ENCODE results near the gene HOATZ. TPM values are rescaled to one million over a fixed set of nuclear protein-coding genes. Genes with fewer than 3 reads are reported as not detected.

HOATZ gene
- polyA plus RNA-seq, 1 donor from 2014 or later: not detected

- Mint-ChIP-seq H3K27me3 (peaks cover 25% of the 10 kb centered on the region), H3K27ac (no peak overlapping the region)
Observed at GRCh38 chr11:111510311-111510710, 4.3 kb upstream of the HOATZ start.

DNA sequence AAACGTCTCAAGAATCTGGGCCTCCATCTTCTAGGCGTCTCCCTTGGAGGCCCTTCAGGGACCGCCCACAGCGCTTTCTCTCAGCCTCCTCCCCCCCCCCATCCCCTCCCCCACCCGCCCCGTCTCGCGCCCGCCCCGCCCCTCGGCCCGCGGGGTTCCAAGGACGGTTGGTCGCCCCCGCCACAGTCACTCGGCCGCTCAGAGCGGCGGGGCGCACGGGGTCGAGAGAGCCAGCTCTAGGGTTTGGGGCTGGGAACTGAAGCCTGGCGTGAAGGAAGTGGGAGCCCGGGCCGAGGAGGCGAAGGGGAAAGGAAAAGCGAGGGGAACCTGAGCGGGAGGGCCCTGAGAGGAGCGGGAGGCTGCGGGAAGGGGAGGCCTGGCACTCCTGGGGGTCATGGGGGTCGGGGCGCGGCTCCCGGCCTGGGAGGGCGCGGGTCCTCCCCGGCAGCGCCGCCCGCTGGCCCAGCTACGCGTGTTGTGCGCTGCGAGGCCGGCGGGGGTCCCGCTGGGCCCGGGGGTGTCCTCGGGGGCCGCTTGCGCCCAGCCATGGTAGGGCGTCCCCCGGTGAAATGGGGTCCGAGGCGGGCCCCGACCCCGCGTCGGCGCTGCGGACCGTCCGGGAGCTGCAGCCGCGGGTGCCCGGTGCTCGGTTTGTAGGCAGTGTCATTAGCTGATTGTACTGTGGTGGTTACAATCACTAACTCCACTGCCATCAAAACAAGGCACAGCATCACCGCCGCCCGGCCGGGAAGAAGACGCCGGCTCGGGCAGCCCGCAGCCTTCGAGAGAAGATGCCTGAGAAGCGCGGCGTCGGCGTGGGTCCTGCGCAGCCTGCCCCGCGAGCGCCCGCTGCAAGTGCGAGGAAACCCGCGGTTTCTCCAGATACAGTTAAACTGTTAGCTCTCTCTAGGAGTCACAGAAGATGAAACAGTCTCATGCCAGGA, 2.0 kb upstream of the HOATZ start, which contains the start of gene BTG4:
TSS of gene BTG4 (minus strand) at position 91 of the 944 bp plus-strand sequence. CDS start 13,610 bp downstream, outside the sequence.
- H3K9me3 Mint-ChIP-seq: no peaks in the 10 kb centered on the region
- H3K36me3 Mint-ChIP-seq: peaks cover 2% of the 10 kb centered on the region
- H3K27me3 Mint-ChIP-seq: peaks cover 25% of the 10 kb centered on the region
- peak within 1 kb of the TSS; percentile 30 to 81 (median 50) for H3K4me3 Mint-ChIP-seq
- H3K4me1 Mint-ChIP-seq: peaks cover 0 to 12% (median 4%) of the 10 kb centered on the region in 3 donors
- H3K27ac Mint-ChIP-seq: no peak within 1 kb of the TSS

More at GRCh38 chr11:111510311-111510710, 4.3 kb upstream of the HOATZ start:
- H3K9me3 Mint-ChIP-seq: no peaks in the 10 kb centered on the region
- no peak overlapping the region for H3K4me3 Mint-ChIP-seq
- H3K4me1 Mint-ChIP-seq: peaks cover 0 to 12% (median 4%) of the 10 kb centered on the region in 3 donors
- peaks cover 2% of the 10 kb centered on the region for H3K36me3 Mint-ChIP-seq

- Mint-ChIP-seq H3K27me3 (peaks cover 25% of the 10 kb centered on the region), H3K4me3 (peak overlapping the region; percentile 30 to 75 (median 38)), H3K27ac (no peak overlapping the region), H3K9me3 (no peaks in the 10 kb centered on the region), H3K4me1 (peaks cover 0 to 12% (median 4%) of the 10 kb centered on the region in 3 donors), H3K36me3 (peaks cover 4% of the 10 kb centered on the region)
Observed at GRCh38 chr11:111513240-111513605, 1.4 kb upstream of the HOATZ start.

- Mint-ChIP-seq H3K27me3 (peaks cover 19% of the 10 kb centered on the region), H3K9me3 (no peaks in the 10 kb centered on the region), H3K4me3 (no peak overlapping the region), H3K4me1 (peaks cover 0 to 12% (median 4%) of the 10 kb centered on the region in 3 donors), H3K36me3 (peaks cover 4% of the 10 kb centered on the region), H3K27ac (no peak overlapping the region)
Observed at GRCh38 chr11:111515591-111515990, 1.0 kb downstream of the HOATZ start.

DNA sequence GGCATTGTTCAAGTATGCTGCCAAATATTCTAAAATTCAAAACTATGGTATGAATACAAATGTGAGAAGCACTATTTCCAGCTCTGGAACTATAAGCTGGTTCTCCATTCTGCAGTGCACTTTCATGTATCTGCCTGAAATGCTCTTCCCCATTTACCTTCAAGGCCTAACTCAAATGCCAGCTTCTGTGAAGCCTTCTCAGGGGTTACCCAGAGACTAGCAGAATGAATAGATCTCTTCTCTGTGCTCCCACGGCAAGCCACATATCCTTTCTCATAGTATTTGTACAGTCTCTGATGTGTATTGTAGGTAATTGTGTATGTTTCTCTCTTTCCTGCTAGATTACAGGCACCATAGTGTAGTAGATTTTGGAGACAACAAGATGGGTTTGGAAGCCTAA, 4.1 kb downstream of the HOATZ start:
- H3K27me3 Mint-ChIP-seq: peaks cover 10% of the 10 kb centered on the region
- peaks cover 2% of the 10 kb centered on the region for H3K36me3 Mint-ChIP-seq
- H3K4me3 Mint-ChIP-seq: no peak overlapping the region
- H3K27ac Mint-ChIP-seq: no peak overlapping the region
- H3K4me1 Mint-ChIP-seq: peaks cover 0 to 7% (median 0%) of the 10 kb centered on the region in 3 donors
- H3K9me3 Mint-ChIP-seq: no peaks in the 10 kb centered on the region

DNA sequence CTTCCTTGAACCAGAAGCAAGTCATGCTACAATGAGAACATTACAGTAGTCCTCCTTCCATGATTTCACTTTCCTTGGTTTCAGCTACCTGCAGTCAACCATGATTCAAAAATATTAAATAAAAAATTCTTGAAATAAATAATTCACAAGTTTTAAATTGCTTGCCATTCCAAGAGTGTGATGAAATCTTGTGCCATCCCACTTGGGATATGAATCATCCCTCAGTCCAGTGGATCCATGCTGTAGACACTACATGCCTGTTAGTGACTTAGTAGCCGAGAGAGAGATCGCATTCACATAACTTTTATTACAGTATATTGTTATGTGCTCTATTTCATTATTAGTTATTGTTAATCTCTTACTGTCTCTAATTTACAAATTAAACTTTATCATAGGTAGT, 6.0 kb downstream of the HOATZ start:
- H3K4me1 Mint-ChIP-seq: no peaks in the 10 kb centered on the region
- no peaks in the 10 kb centered on the region for H3K9me3 Mint-ChIP-seq
- no peaks in the 10 kb centered on the region for H3K27me3 Mint-ChIP-seq
- no peak overlapping the region for H3K4me3 Mint-ChIP-seq
- peaks cover 2% of the 10 kb centered on the region for H3K36me3 Mint-ChIP-seq
- H3K27ac Mint-ChIP-seq: no peak overlapping the region

DNA sequence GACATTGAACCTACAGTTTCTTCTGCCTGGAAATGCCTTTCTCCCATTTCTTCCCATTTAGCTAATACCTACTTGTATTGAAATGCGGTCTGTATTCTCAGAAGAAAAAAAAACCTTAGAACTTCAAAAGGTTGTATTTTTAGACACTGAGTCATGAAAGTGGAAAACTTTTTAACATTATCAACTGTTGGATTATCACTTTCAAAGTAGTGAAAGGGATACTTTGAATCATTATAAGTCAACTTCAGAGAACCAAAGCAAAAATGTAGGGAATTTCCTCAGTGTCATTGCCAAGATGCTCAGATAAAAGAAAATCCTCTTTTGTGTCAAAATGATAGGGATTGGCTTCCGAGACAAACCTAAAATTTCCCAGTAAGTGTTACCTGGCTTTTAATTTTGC, 6.6 kb downstream of the HOATZ start:
- H3K9me3 Mint-ChIP-seq: no peaks in the 10 kb centered on the region
- no peak overlapping the region for H3K27ac Mint-ChIP-seq
- H3K4me1 Mint-ChIP-seq: no peaks in the 10 kb centered on the region
- peaks cover 2% of the 10 kb centered on the region for H3K27me3 Mint-ChIP-seq
- H3K36me3 Mint-ChIP-seq: peaks cover 2% of the 10 kb centered on the region
- no peak overlapping the region for H3K4me3 Mint-ChIP-seq

GRCh38 chr11:111522426-111522825, 7.8 kb downstream of the HOATZ start:
- Mint-ChIP-seq H3K9me3 (no peaks in the 10 kb centered on the region), H3K36me3 (peaks cover 2% of the 10 kb centered on the region), H3K4me1 (peaks cover 0 to 1% (median 0%) of the 10 kb centered on the region in 3 donors), H3K27me3 (peaks cover 2% of the 10 kb centered on the region), H3K27ac (no peak overlapping the region), H3K4me3 (no peak overlapping the region)

DNA sequence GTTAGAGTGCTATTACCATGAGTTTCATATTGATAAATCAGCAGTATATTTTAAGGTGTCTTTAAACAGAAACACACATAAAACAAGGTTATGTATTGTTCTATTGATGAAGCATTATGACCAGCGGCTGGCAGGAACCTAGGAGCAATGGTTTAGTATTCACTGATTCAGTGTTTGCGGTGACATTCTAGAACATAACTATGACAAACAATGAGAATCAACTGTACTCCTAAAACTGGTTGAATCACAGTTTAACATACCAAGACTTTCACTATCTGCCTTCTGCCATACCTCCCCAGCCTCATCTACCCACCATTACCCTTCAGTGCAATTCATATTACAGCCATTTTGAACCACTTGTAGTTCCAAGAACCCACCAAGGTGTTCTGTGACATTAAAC, 8.8 kb downstream of the HOATZ start:
- Mint-ChIP-seq H3K27ac (no peak overlapping the region), H3K36me3 (no peaks in the 10 kb centered on the region), H3K4me1 (peaks cover 0 to 1% (median 0%) of the 10 kb centered on the region in 3 donors), H3K4me3 (no peak overlapping the region), H3K27me3 (peaks cover 2% of the 10 kb centered on the region), H3K9me3 (no peaks in the 10 kb centered on the region)

DNA sequence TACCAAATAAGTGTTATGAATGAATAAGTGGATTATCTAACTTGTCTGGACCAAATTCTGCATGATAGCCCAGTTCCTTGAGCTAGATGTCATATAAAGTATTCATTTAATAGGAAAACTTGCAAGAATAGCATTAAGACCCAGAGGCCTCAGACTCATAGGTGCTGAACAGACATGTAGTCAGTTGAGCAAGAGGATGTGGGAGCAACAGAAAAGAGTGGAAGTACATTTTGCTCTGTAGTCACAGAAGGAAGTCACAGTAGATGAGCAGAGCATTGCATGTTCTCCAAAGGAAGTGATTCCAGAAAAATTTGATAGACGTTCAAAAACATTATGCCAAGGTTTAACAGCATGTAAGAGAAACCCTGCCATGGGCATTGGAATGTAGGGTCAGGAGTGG, 9.5 kb downstream of the HOATZ start:
- peaks cover 0 to 1% (median 0%) of the 10 kb centered on the region in 3 donors for H3K4me1 Mint-ChIP-seq
- peaks cover 2% of the 10 kb centered on the region for H3K27me3 Mint-ChIP-seq
- H3K27ac Mint-ChIP-seq: no peak overlapping the region
- H3K4me3 Mint-ChIP-seq: no peak overlapping the region
- no peaks in the 10 kb centered on the region for H3K36me3 Mint-ChIP-seq
- no peaks in the 10 kb centered on the region for H3K9me3 Mint-ChIP-seq

DNA sequence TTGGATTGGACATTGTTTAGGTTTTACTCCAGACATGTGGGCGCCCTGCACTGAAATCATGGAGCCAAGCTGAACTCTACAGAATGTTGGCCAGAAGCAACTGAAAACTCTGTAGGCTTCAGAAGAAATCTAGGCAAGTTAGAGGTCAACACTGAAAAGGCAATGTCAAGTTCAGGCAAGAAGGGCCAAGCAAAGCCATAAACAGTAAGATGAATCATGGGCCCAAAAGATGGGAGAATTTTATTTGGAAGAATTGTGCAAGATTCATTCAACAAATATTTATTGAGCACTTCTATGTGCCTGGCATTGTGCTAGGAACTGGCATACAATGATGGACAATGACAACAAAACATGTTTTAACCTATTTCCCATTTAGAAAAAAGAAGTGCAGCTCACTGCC, 10.9 kb downstream of the HOATZ start:
- H3K27ac Mint-ChIP-seq: no peak overlapping the region
- H3K4me3 Mint-ChIP-seq: no peak overlapping the region
- H3K36me3 Mint-ChIP-seq: no peaks in the 10 kb centered on the region
- H3K9me3 Mint-ChIP-seq: no peaks in the 10 kb centered on the region
- H3K27me3 Mint-ChIP-seq: peaks cover 2% of the 10 kb centered on the region
- H3K4me1 Mint-ChIP-seq: peaks cover 0 to 1% (median 0%) of the 10 kb centered on the region in 3 donors

GRCh38 chr11:111526501-111526900, 11.9 kb downstream of the HOATZ start:
- peaks cover 0 to 1% (median 0%) of the 10 kb centered on the region in 3 donors for H3K4me1 Mint-ChIP-seq
- H3K27me3 Mint-ChIP-seq: peaks cover 2% of the 10 kb centered on the region
- H3K4me3 Mint-ChIP-seq: no peak overlapping the region
- no peak overlapping the region for H3K27ac Mint-ChIP-seq
- no peaks in the 10 kb centered on the region for H3K36me3 Mint-ChIP-seq
- no peaks in the 10 kb centered on the region for H3K9me3 Mint-ChIP-seq

DNA sequence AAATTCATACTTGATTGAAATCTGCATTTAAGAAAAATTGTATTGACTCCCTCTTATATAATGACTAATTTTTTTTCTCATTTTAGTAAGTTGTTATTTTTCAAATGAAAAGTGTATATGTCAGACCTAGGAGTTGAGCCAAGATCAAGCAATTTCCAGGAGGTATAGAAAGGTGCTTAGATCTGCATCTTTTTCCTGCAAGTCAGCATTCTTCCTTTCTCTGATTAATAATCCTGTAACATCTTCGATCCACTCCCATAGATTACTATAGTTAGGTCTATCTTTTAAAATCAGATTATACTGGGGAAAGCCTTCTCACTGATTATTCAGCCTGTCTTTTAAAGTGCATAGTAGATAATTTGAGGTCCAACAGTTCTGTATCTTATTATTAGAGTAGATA, 12.7 kb downstream of the HOATZ start:
- Mint-ChIP-seq H3K9me3 (no peaks in the 10 kb centered on the region), H3K27ac (no peak overlapping the region), H3K27me3 (peaks cover 2% of the 10 kb centered on the region), H3K4me1 (peaks cover 0 to 1% (median 0%) of the 10 kb centered on the region in 3 donors), H3K36me3 (no peaks in the 10 kb centered on the region), H3K4me3 (no peak overlapping the region)

- H3K36me3 Mint-ChIP-seq: no peaks in the 10 kb centered on the region
- H3K27me3 Mint-ChIP-seq: peaks cover 2% of the 10 kb centered on the region
- H3K27ac Mint-ChIP-seq: no peak overlapping the region
- H3K4me3 Mint-ChIP-seq: no peak overlapping the region
- H3K9me3 Mint-ChIP-seq: no peaks in the 10 kb centered on the region
- H3K4me1 Mint-ChIP-seq: peaks cover 0 to 1% (median 0%) of the 10 kb centered on the region in 3 donors
Observed at GRCh38 chr11:111528557-111528956, 14.0 kb downstream of the HOATZ start.

DNA sequence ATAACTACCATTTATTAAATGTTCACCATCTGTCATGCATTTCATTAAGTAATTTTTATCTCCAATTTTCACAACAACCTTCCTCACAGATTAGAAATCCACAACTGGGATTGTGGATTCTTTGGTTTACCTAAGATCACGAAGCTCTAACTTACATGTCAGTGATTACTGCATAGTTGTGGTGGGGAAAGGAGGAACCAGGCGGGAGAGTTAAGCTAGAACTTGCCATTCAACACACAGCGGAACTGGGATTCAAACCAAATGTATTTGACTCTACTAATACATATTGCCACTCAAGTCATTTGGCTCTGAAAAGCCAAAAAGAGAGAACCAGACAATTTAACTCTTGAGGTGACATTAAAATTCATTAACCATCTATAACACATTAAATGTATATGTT, 15.5 kb downstream of the HOATZ start:
- Mint-ChIP-seq H3K9me3 (no peaks in the 10 kb centered on the region), H3K27me3 (peaks cover 4% of the 10 kb centered on the region), H3K27ac (no peak overlapping the region), H3K36me3 (peaks cover 1% of the 10 kb centered on the region), H3K4me3 (no peak overlapping the region), H3K4me1 (peaks cover 0 to 1% (median 0%) of the 10 kb centered on the region in 3 donors)

GRCh38 chr11:111531136-111531535, 16.6 kb downstream of the HOATZ start:
- H3K27me3 Mint-ChIP-seq: peaks cover 6% of the 10 kb centered on the region
- no peaks in the 10 kb centered on the region for H3K9me3 Mint-ChIP-seq
- peaks cover 0 to 1% (median 0%) of the 10 kb centered on the region in 3 donors for H3K4me1 Mint-ChIP-seq
- no peak overlapping the region for H3K4me3 Mint-ChIP-seq
- H3K27ac Mint-ChIP-seq: no peak overlapping the region
- H3K36me3 Mint-ChIP-seq: peaks cover 1% of the 10 kb centered on the region

All from IgD-negative memory B cell (primary cell).